ENCODE measurements around the gene CTF1. TPM values are rescaled to one million over a fixed set of nuclear protein-coding genes. Genes with fewer than 3 reads are reported as not detected.
A peak's percentile ranks its signal among the peaks of the same experiment; 100 is the strongest.

The CTF1 gene
- total and polyA plus RNA-seq, 4 donors, result 0.19 to 0.75 (median 0.35) TPM; not detected in 1

DNA sequence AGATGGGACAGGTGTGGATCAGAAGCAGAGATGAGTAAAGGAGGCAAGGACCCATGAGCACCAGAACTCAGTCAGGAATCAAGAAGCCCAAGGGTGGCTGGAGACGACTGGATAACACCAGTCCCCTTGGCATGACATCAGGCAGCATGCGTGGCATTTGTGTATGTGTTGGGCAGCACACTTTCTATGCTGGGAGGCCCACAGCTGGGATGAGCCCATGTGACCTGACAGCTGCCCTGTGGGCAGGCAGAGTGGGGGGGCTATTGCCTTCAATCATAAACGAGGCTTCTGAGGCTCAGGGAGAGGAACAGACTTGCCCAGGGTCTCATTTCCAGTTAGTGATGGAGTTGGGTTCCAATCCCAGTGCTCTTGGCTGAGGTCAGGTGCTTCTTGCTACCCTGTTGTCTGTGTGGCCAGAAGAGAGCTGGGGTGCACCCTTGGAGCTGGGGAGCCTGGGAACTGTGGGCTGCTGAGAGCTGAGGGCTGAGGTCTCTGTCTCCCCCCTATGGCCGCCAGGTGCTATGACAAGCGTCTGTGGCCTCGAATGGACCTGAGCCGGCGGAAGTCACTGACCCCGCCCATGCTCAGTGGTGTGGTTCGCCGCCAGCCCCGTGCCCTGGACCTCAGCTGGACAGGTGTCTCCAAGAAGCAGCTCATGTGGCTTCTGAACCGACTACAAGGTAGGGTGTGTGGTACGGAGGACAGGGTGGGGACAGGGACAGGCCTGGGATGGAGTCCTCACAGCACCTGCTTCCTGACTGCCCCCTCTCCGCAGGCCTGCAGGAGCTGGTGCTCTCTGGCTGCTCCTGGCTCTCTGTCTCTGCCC, 45.4 kb downstream of the CTF1 start:
- no peak for TF ChIP-seq ATF3 (IDR thresholded peaks at IDR 0.05)
- peak; percentile 90 for TF ChIP-seq CTCF (IDR thresholded peaks at IDR 0.05; ENCODE audit: low read depth, low read length, missing input control)
- TF ChIP-seq YY1 (IDR thresholded peaks at IDR 0.05), result peak; percentile 51
- TF ChIP-seq ZBTB33 (IDR thresholded peaks at IDR 0.05), result no peak
- peak; percentile 75 to 89 for TF ChIP-seq RAD21 (IDR thresholded peaks at IDR 0.05)
- no peak for TF ChIP-seq FOXA2 (IDR thresholded peaks at IDR 0.05)
- TF ChIP-seq, protein P1, sequence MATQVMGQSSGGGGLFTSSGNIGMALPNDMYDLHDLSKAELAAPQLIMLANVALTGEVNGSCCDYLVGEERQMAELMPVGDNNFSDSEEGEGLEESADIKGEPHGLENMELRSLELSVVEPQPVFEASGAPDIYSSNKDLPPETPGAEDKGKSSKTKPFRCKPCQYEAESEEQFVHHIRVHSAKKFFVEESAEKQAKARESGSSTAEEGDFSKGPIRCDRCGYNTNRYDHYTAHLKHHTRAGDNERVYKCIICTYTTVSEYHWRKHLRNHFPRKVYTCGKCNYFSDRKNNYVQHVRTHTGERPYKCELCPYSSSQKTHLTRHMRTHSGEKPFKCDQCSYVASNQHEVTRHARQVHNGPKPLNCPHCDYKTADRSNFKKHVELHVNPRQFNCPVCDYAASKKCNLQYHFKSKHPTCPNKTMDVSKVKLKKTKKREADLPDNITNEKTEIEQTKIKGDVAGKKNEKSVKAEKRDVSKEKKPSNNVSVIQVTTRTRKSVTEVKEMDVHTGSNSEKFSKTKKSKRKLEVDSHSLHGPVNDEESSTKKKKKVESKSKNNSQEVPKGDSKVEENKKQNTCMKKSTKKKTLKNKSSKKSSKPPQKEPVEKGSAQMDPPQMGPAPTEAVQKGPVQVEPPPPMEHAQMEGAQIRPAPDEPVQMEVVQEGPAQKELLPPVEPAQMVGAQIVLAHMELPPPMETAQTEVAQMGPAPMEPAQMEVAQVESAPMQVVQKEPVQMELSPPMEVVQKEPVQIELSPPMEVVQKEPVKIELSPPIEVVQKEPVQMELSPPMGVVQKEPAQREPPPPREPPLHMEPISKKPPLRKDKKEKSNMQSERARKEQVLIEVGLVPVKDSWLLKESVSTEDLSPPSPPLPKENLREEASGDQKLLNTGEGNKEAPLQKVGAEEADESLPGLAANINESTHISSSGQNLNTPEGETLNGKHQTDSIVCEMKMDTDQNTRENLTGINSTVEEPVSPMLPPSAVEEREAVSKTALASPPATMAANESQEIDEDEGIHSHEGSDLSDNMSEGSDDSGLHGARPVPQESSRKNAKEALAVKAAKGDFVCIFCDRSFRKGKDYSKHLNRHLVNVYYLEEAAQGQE (IDR thresholded peaks at IDR 0.05), result no peak
- TF ChIP-seq RXRA (IDR thresholded peaks at IDR 0.05), result peak; percentile 79 to 89
- peak in 1 of 2 donors; percentile 38 for TF ChIP-seq GABPA (IDR thresholded peaks at IDR 0.05 in 1 of 2, conservative IDR thresholded peaks at IDR 0.05 in 1 of 2)
- Histone ChIP-seq H3K4me1 (ENCODE audit: control insufficient read depth in 4 of 4, insufficient read depth in 4 of 4, low read length in 3 of 4) (peaks cover 0 to 8% (median 3%) of the 10 kb centered on the region in 4 donors), H3K9me3 (ENCODE audit: control insufficient read depth in 4 of 4, low read length in 3 of 4) (no peaks in the 10 kb centered on the region), H3K4me3 (ENCODE audit: low read depth in 1 of 3, low read length in 3 of 3) (no peak overlapping the region), H3K36me3 (ENCODE audit: control insufficient read depth in 4 of 4, insufficient read depth in 3 of 4, low read depth in 1 of 4, low read length in 3 of 4) (peaks cover 0 to 2% (median under 1%) of the 10 kb centered on the region in 4 donors), H3K27ac (ENCODE audit: low read depth in 1 of 2, low read length in 2 of 2) (peak overlapping the region in 1 of 2 donors; percentile 19), H3K27me3 (ENCODE audit: control insufficient read depth in 4 of 4, insufficient read depth in 4 of 4, low read length in 3 of 4) (no peaks in the 10 kb centered on the region), H3K9ac (ENCODE audit: low read depth in 1 of 2, low read length in 2 of 2) (no peak overlapping the region)
- WGBS, result 23% methylated on average over 15 of the region's 15 CpGs
- peak; percentile 86 for DNase-seq (ENCODE audit: low spot score)

- H3K4me3 ChIP-seq (ENCODE audit: low read depth in 1 of 3, low read length in 3 of 3), result no peak overlapping the region
- no peaks in the 10 kb centered on the region for H3K9me3 ChIP-seq (ENCODE audit: control insufficient read depth in 4 of 4, low read length in 3 of 4)
- H3K4me1 ChIP-seq (ENCODE audit: control insufficient read depth in 4 of 4, insufficient read depth in 4 of 4, low read length in 3 of 4), result peaks cover 0 to 8% (median 3%) of the 10 kb centered on the region in 4 donors
- no peaks in the 10 kb centered on the region for H3K27me3 ChIP-seq (ENCODE audit: control insufficient read depth in 4 of 4, insufficient read depth in 4 of 4, low read length in 3 of 4)
- 59% methylated on average over 4 of the region's 4 CpGs for WGBS
- DNase-seq (ENCODE audit: low spot score), result no peak
- H3K9ac ChIP-seq (ENCODE audit: low read depth in 1 of 2, low read length in 2 of 2), result no peak overlapping the region
- peak overlapping the region in 1 of 2 donors; percentile 19 for H3K27ac ChIP-seq (ENCODE audit: low read depth in 1 of 2, low read length in 2 of 2)
- H3K36me3 ChIP-seq (ENCODE audit: control insufficient read depth in 4 of 4, insufficient read depth in 3 of 4, low read depth in 1 of 4, low read length in 3 of 4), result peaks cover 0 to 2% (median 0%) of the 10 kb centered on the region in 4 donors
- TF ChIP-seq TAF1 (conservative IDR thresholded peaks at IDR 0.05), result no peak
- TF ChIP-seq, protein P1 (IDR thresholded peaks at IDR 0.05), result no peak
- TF ChIP-seq JUND (IDR thresholded peaks at IDR 0.05), result no peak
- TF ChIP-seq CTCF (IDR thresholded peaks at IDR 0.05; ENCODE audit: low read depth, low read length, missing input control), result no peak
- TF ChIP-seq FOXA2 (IDR thresholded peaks at IDR 0.05), result no peak
- no peak for TF ChIP-seq YY1 (IDR thresholded peaks at IDR 0.05)
- TF ChIP-seq ZBTB33 (IDR thresholded peaks at IDR 0.05), result no peak
- TF ChIP-seq RXRA (IDR thresholded peaks at IDR 0.05), result no peak
- no peak for TF ChIP-seq GABPA (IDR thresholded peaks at IDR 0.05 in 1 of 2, conservative IDR thresholded peaks at IDR 0.05 in 1 of 2)
- TF ChIP-seq FOXA1 (IDR thresholded peaks at IDR 0.05), result no peak
These were observed 46.0 kb downstream of the CTF1 start for GRCh38 chr16:30942426-30942806.
